Liver (tissue), 9 donors: ENCODE results near the gene ITIH1. TPM values are rescaled to one million over a fixed set of nuclear protein-coding genes. Genes with fewer than 3 reads are reported as not detected.

Source experiments
- DNase-seq: peaks from one replicate; pipeline ENCODE4 v3.0.0-alpha.2; 2017; ENCODE audit warnings: low spot score
- H3K27ac ChIP-seq, 2 donors: one replicate each; pipeline ENCODE4 v1.7.0; 2013; ENCODE audit warnings: inconsistent platforms in 2 of 2, low read length in 2 of 2, control low read depth in 1 of 2, low read depth in 1 of 2, mild to moderate bottlenecking in 1 of 2
- H3K27me3 ChIP-seq, 4 donors: one replicate each; pipeline versions ENCODE4 v1.6.1 to v1.7.0; 2013; ENCODE audit warnings: low read length in 3 of 4, inconsistent platforms in 1 of 4, mild to moderate bottlenecking in 1 of 4, moderate library complexity in 1 of 4; ENCODE audit not compliant: control insufficient read depth in 4 of 4, insufficient read depth in 4 of 4
- H3K36me3 ChIP-seq, 4 donors: one replicate each; pipeline versions ENCODE4 v1.6.1 to v1.7.0; 2013; ENCODE audit warnings: low read length in 3 of 4, mild to moderate bottlenecking in 3 of 4, low read depth in 1 of 4, moderate library complexity in 1 of 4; ENCODE audit not compliant: control insufficient read depth in 4 of 4, insufficient read depth in 3 of 4
- H3K4me1 ChIP-seq, 4 donors: one replicate each; pipeline versions ENCODE4 v1.6.1 to v1.7.0; 2013; ENCODE audit warnings: low read length in 3 of 4, mild to moderate bottlenecking in 3 of 4, moderate library complexity in 1 of 4; ENCODE audit not compliant: control insufficient read depth in 4 of 4, insufficient read depth in 4 of 4
- H3K4me3 ChIP-seq, 3 donors: one replicate each; pipeline versions ENCODE4 v1.6.1 to v1.7.0; 2013; ENCODE audit warnings: low read length in 3 of 3, control low read depth in 1 of 3, low read depth in 1 of 3, mild to moderate bottlenecking in 1 of 3
- H3K9ac ChIP-seq, 2 donors: one replicate each; pipeline ENCODE4 v1.7.0; 2013; ENCODE audit warnings: low read length in 2 of 2, mild to moderate bottlenecking in 2 of 2, moderate library complexity in 2 of 2, control low read depth in 1 of 2, low read depth in 1 of 2
- H3K9me3 ChIP-seq, 4 donors: one replicate each; pipeline versions ENCODE4 v1.6.1 to v1.7.0; 2013; ENCODE audit warnings: low read length in 3 of 4; ENCODE audit not compliant: control insufficient read depth in 4 of 4
- ATF3 ChIP-seq: IDR thresholded peaks from 2 replicates; pipeline ENCODE4 v1.6.1; 2016; ENCODE audit warnings: antibody characterized with exemption
- CTCF ChIP-seq: fragments of 150-350 bp; IDR thresholded peaks from 2 replicates; pipeline ENCODE4 v1.5.1; 2017; ENCODE audit warnings: improper control_type of control experiment, low read depth, low read length; ENCODE audit not compliant: missing input control
- EGR1 ChIP-seq, 2 donors: IDR thresholded peaks; 2 replicates each; pipeline ENCODE4 v1.6.1; 2016 to 2018; ENCODE audit warnings: antibody characterized with exemption in 2 of 2, low read depth in 2 of 2
- FOXA1 ChIP-seq: IDR thresholded peaks from 2 replicates; pipeline ENCODE4 v1.6.1; 2016; ENCODE audit warnings: antibody characterized with exemption
- FOXA2 ChIP-seq: IDR thresholded peaks from 2 replicates; pipeline ENCODE4 v1.6.1; 2016; ENCODE audit warnings: antibody characterized with exemption
- GABPA ChIP-seq, 2 donors: IDR thresholded peaks in 1 of 2; conservative IDR thresholded peaks in 1 of 2; 2 replicates each; pipeline ENCODE4 v1.6.1; 2016; ENCODE audit warnings: antibody characterized with exemption in 2 of 2, mild to moderate bottlenecking in 1 of 2, moderate library complexity in 1 of 2
- HNF4A ChIP-seq, 2 donors: conservative IDR thresholded peaks; 2 replicates each; pipeline ENCODE4 v1.6.1; 2016; ENCODE audit warnings: antibody characterized with exemption in 2 of 2, mild to moderate bottlenecking in 2 of 2
- HNF4G ChIP-seq: IDR thresholded peaks from 2 replicates; pipeline ENCODE4 v1.6.1; 2016; ENCODE audit warnings: antibody characterized with exemption
- JUND ChIP-seq, 2 donors: IDR thresholded peaks; 2 replicates each; pipeline ENCODE4 v1.6.1; 2016; ENCODE audit warnings: antibody characterized with exemption in 2 of 2
- MAX ChIP-seq: IDR thresholded peaks from 2 replicates; pipeline ENCODE4 v1.6.1; 2016; ENCODE audit warnings: antibody characterized with exemption
- NR2F2 ChIP-seq: IDR thresholded peaks from 2 replicates; pipeline ENCODE4 v1.6.1; 2016; ENCODE audit warnings: antibody characterized with exemption
- RAD21 ChIP-seq, 2 donors: IDR thresholded peaks; 2 replicates each; pipeline ENCODE4 v1.6.1; 2016; ENCODE audit warnings: antibody characterized with exemption in 2 of 2, mild to moderate bottlenecking in 2 of 2
- REST ChIP-seq: IDR thresholded peaks from 2 replicates; pipeline ENCODE4 v1.6.1; 2016; ENCODE audit warnings: antibody characterized with exemption, mild to moderate bottlenecking
- RXRA ChIP-seq, 2 donors: IDR thresholded peaks; 2 replicates each; pipeline ENCODE4 v1.6.1; 2017 to 2018; ENCODE audit warnings: antibody characterized with exemption in 2 of 2, mild to moderate bottlenecking in 1 of 2
- SP1 ChIP-seq: IDR thresholded peaks from 2 replicates; pipeline ENCODE4 v1.6.1; 2018; ENCODE audit warnings: antibody characterized with exemption, mild to moderate bottlenecking
- YY1 ChIP-seq: IDR thresholded peaks from 2 replicates; pipeline ENCODE4 v1.6.1; 2016; ENCODE audit warnings: antibody characterized with exemption, mild to moderate bottlenecking
- ZBTB33 ChIP-seq: IDR thresholded peaks from 2 replicates; pipeline ENCODE4 v1.6.1; 2016; ENCODE audit warnings: antibody characterized with exemption
- WGBS: extraction: QIAGEN DNeasy Blood & Tissue Kit; methylation state at CpG from one replicate; pipeline ENCODE4 v1.1.7; 2013; 5-methylcytosine and 5-hydroxymethylcytosine counted together
- polyA plus RNA-seq, 2 donors: library from polyadenylated mRNA; stranded (reverse) in 1 of 2; unstranded in 1 of 2; fragments of 200-250 nt in 1 of 2; fragments of >200 nt in 1 of 2; fragmentation: Nextera tagmentation in 1 of 2; extraction: Ambion mirVana in 1 of 2; gene quantifications; one replicate each; pipeline versions ENCODE4 v1.2.1 to v1.2.3, GENCODE V29; 2013 to 2015
- total RNA-seq, 2 donors: library from RNA; depleted of rRNA; stranded (reverse); fragments of >200 nt; gene quantifications; one replicate each; pipeline ENCODE4 v1.2.3, GENCODE V29; 2014
- donor health status: healthy.
- donor health status: healthy.
- donor health status: healthy.
- donor health status: healthy.
- donor health status: healthy.

The ITIH1 gene
- total and polyA plus RNA-seq, 4 donors, result 1,022 to 1,400 (median 1,242) TPM

GRCh38 chr3:52839268-52839575 is 61.8 kb downstream of the ITIH1 start:
- Histone ChIP-seq H3K4me1 (peaks cover 8 to 55% (median 34%) of the 10 kb centered on the region in 4 donors), H3K27ac (peak overlapping the region in 1 of 2 donors; percentile 30), H3K9ac (no peak overlapping the region), H3K4me3 (no peak overlapping the region), H3K9me3 (no peaks in the 10 kb centered on the region), H3K36me3 (peaks cover 0 to 5% (median 2%) of the 10 kb centered on the region in 4 donors), H3K27me3 (no peaks in the 10 kb centered on the region)
- no peak for TF ChIP-seq GABPA (IDR thresholded peaks at IDR 0.05 in 1 of 2, conservative IDR thresholded peaks at IDR 0.05 in 1 of 2)
- no peak for TF ChIP-seq FOXA2
- TF ChIP-seq REST, result no peak
- TF ChIP-seq HNF4A (conservative IDR thresholded peaks at IDR 0.05), result no peak
- no peak for TF ChIP-seq JUND (IDR thresholded peaks at IDR 0.05)
- no peak for TF ChIP-seq EGR1 (IDR thresholded peaks at IDR 0.05; ENCODE audit: low read depth in 2 of 2)
- no peak for TF ChIP-seq YY1
- TF ChIP-seq MAX, result no peak
- TF ChIP-seq RXRA (IDR thresholded peaks at IDR 0.05), result no peak
- 86% methylated on average over 2 of the region's 2 CpGs for WGBS
- no peak for DNase-seq

DNA sequence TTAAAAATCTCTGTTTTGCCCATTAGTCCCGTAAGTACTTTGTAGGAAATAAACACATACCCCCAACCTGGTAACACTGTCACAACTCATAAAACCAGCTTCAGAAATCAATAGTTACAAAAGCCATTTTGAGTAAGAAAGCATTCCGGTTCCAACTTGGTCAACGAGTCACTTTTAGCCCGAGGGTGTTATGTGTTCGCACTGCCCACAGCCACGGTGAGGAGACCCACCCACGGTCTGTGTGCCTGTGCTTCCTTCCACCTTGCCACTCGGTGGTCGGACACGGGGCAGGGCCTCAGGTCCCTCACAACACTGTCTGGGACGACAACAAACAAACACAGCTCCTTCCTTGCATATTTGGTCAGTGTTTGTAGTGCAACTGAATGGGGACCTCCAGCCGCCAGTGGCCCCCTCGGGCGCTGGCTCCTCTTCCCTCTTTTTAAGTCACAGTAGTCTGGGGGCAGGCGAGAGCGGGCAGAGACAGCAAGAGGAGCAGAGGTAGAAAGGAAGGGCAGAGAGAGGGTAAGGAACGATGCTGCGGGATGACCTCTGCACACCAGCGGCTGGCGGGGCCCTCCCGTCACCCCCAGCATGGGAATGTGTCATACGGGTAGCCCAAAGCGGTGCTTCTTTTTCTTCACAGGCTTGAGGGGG is 62.6 kb downstream of the ITIH1 start:
- Histone ChIP-seq H3K27ac (peak overlapping the region; percentile 38 to 66), H3K4me1 (peaks cover 6 to 48% (median 32%) of the 10 kb centered on the region in 4 donors)

More for the DNA sequence above, 62.6 kb downstream of the ITIH1 start:
- no peaks in the 10 kb centered on the region for H3K27me3 ChIP-seq
- TF ChIP-seq RXRA (IDR thresholded peaks at IDR 0.05) (no peak), ZBTB33 (no peak), YY1 (peak; percentile 54), GABPA (IDR thresholded peaks at IDR 0.05 in 1 of 2, conservative IDR thresholded peaks at IDR 0.05 in 1 of 2) (no peak), SP1 (no peak), REST (no peak), FOXA2 (no peak), JUND (IDR thresholded peaks at IDR 0.05) (no peak), HNF4A (conservative IDR thresholded peaks at IDR 0.05) (peak; percentile 25 to 44), CTCF (no peak), ATF3 (no peak), NR2F2 (no peak), EGR1 (IDR thresholded peaks at IDR 0.05; ENCODE audit: low read depth in 2 of 2) (no peak), HNF4G (no peak), FOXA1 (no peak), RAD21 (IDR thresholded peaks at IDR 0.05) (no peak), MAX (no peak)
- peaks cover 0 to 5% (median 2%) of the 10 kb centered on the region in 4 donors for H3K36me3 ChIP-seq
- H3K9me3 ChIP-seq, result no peaks in the 10 kb centered on the region
- no peak overlapping the region for H3K4me3 ChIP-seq
- H3K9ac ChIP-seq, result no peak overlapping the region
- 70% methylated on average over 23 of the region's 23 CpGs for WGBS
- DNase-seq, result no peak
